Glutamatergic neuron (in vitro differentiated cells): ENCODE results near the gene SLC35G6. TPM values are rescaled to one million over a fixed set of nuclear protein-coding genes. Genes with fewer than 3 reads are reported as not detected.

ENCODE experiments used
- DNase-seq: peaks from one replicate; pipeline ENCODE4 v3.0.0; 2022
- H3K27ac Mint-ChIP-seq: one replicate; pipeline ENCODE4 v1.8.0; 2020; ENCODE audit warnings: mild to moderate bottlenecking, mixed read lengths, inconsistent platforms; ENCODE audit not compliant: unreplicated experiment
- H3K27me3 Mint-ChIP-seq: one replicate; pipeline ENCODE4 v1.8.0; 2020; ENCODE audit warnings: mild to moderate bottlenecking, moderate library complexity, mixed read lengths, inconsistent platforms; ENCODE audit not compliant: unreplicated experiment
- H3K36me3 Mint-ChIP-seq: one replicate; pipeline ENCODE4 v1.8.0; 2020; ENCODE audit warnings: mild to moderate bottlenecking, mixed read lengths, inconsistent platforms; ENCODE audit not compliant: unreplicated experiment
- H3K4me1 Mint-ChIP-seq: one replicate; pipeline ENCODE4 v1.8.0; 2020; ENCODE audit warnings: mild to moderate bottlenecking, low read depth, mixed read lengths, inconsistent platforms; ENCODE audit not compliant: unreplicated experiment
- H3K4me3 Mint-ChIP-seq: one replicate; pipeline ENCODE4 v1.8.0; 2020; ENCODE audit warnings: mild to moderate bottlenecking, mixed read lengths, inconsistent platforms; ENCODE audit not compliant: unreplicated experiment
- H3K9me3 Mint-ChIP-seq: one replicate; pipeline ENCODE4 v1.8.0; 2020; ENCODE audit warnings: mild to moderate bottlenecking, moderate library complexity, mixed read lengths, inconsistent platforms; ENCODE audit not compliant: unreplicated experiment
- CTCF ChIP-seq: fragments of 200-600 bp; sonication (generic); IDR thresholded peaks from one replicate; pipeline ENCODE4 v1.5.0; 2021; ENCODE audit not compliant: partially characterized antibody, unreplicated experiment
- total RNA-seq: library from RNA; stranded (reverse); fragmentation: NEBNext Ultra II Directional; extraction: Animal tissue kit (Norgen Biotek cat#: 25700); gene quantifications from one replicate; pipeline ENCODE4 v1.2.1, GENCODE V29; 2021; ENCODE audit not compliant: unreplicated experiment

SLC35G6 gene
- total RNA-seq, 1 donor from 2014 or later = 0.34 TPM

GRCh38 chr17:7530023-7530900, 49.0 kb downstream of the SLC35G6 start:
- no peak for DNase-seq
- Mint-ChIP-seq H3K4me3 (no peak overlapping the region), H3K27ac (no peak overlapping the region), H3K4me1 (no peaks in the 10 kb centered on the region), H3K9me3 (peaks cover 7% of the 10 kb centered on the region), H3K36me3 (peaks cover 6% of the 10 kb centered on the region), H3K27me3 (peaks cover 2% of the 10 kb centered on the region)
- TF ChIP-seq CTCF = no peak

Other genes starting within 250 kb of the SLC35G6 start
- 79.1 TPM for gene DVL2, start 246.9 kb upstream of the SLC35G6 start, total RNA-seq
- 72.3 TPM for gene PHF23, start 242.0 kb upstream of the SLC35G6 start, total RNA-seq
- 908 TPM for gene GABARAP, start 239.0 kb upstream of the SLC35G6 start, total RNA-seq
- 185 TPM for gene CTDNEP1, start 229.7 kb upstream of the SLC35G6 start, total RNA-seq
- 34.1 TPM for gene ELP5, start 229.2 kb upstream of the SLC35G6 start, total RNA-seq
- 0.44 TPM for gene CLDN7, start 219.0 kb upstream of the SLC35G6 start, total RNA-seq
- 0.42 TPM for gene SLC2A4, start 199.7 kb upstream of the SLC35G6 start, total RNA-seq
- 1.3 TPM for gene YBX2, start 186.8 kb upstream of the SLC35G6 start, total RNA-seq
- 347 TPM for gene EIF5A, start 173.8 kb upstream of the SLC35G6 start, total RNA-seq
- 98.3 TPM for gene GPS2, start 166.1 kb upstream of the SLC35G6 start, total RNA-seq
- 97.6 TPM for gene NEURL4, start 152.1 kb upstream of the SLC35G6 start, total RNA-seq
- not detected for gene ACAP1, start 144.9 kb upstream of the SLC35G6 start, total RNA-seq
- 2.2 TPM for gene KCTD11, start 129.3 kb upstream of the SLC35G6 start, total RNA-seq
- not detected for gene TMEM95, start 126.3 kb upstream of the SLC35G6 start, total RNA-seq
- gene TNK1, start 100.4 kb upstream of the SLC35G6 start, total RNA-seq = 0.34 TPM
- gene PLSCR3, start 86.9 kb upstream of the SLC35G6 start, total RNA-seq = 78.1 TPM
- gene TMEM256, start 77.3 kb upstream of the SLC35G6 start, total RNA-seq = 51.6 TPM
- gene NLGN2, start 73.6 kb upstream of the SLC35G6 start, total RNA-seq = 90.8 TPM
- gene SPEM1, start 61.1 kb upstream of the SLC35G6 start, total RNA-seq = not detected
- gene SPEM2, start 55.8 kb upstream of the SLC35G6 start, total RNA-seq = not detected
- gene SPEM3, start 52.6 kb upstream of the SLC35G6 start, total RNA-seq = not detected
- 0.42 TPM for gene TMEM102, start 46.0 kb upstream of the SLC35G6 start, total RNA-seq
- 4.8 TPM for gene FGF11, start 41.9 kb upstream of the SLC35G6 start, total RNA-seq
- 16.4 TPM for gene CHRNB1, start 36.4 kb upstream of the SLC35G6 start, total RNA-seq
- 25.1 TPM for gene ZBTB4, start 1.8 kb upstream of the SLC35G6 start, total RNA-seq
- gene POLR2A, start 2.9 kb downstream of the SLC35G6 start, total RNA-seq = 200 TPM
- 0.83 TPM for gene TNFSF12, start 67.6 kb downstream of the SLC35G6 start, total RNA-seq
- not detected for gene TNFSF13, start 77.3 kb downstream of the SLC35G6 start, total RNA-seq
- 66.4 TPM for gene SENP3, start 80.5 kb downstream of the SLC35G6 start, total RNA-seq
- gene CD68, start 98.2 kb downstream of the SLC35G6 start, total RNA-seq = not detected
- gene MPDU1, start 102.4 kb downstream of the SLC35G6 start, total RNA-seq = 60.2 TPM
- 1.7 TPM for gene SOX15, start 108.6 kb downstream of the SLC35G6 start, total RNA-seq
- 108 TPM for gene FXR2, start 133.5 kb downstream of the SLC35G6 start, total RNA-seq
- 97.3 TPM for gene SAT2, start 146.4 kb downstream of the SLC35G6 start, total RNA-seq
- gene SHBG, start 148.7 kb downstream of the SLC35G6 start, total RNA-seq = not detected
- 11.3 TPM for gene ATP1B2, start 169.5 kb downstream of the SLC35G6 start, total RNA-seq
- gene TP53, start 206.0 kb downstream of the SLC35G6 start, total RNA-seq = 38.2 TPM
- gene WRAP53, start 207.0 kb downstream of the SLC35G6 start, total RNA-seq = 19.5 TPM
- 17.9 TPM for gene EFNB3, start 223.8 kb downstream of the SLC35G6 start, total RNA-seq
- gene DNAH2, start 236.3 kb downstream of the SLC35G6 start, total RNA-seq = 0.07 TPM